Hematopoietic multipotent progenitor cell (in vitro differentiated cells): ENCODE results near the gene FGFR3. TPM values are rescaled to one million over a fixed set of nuclear protein-coding genes. Genes with fewer than 3 reads are reported as not detected.

ENCODE experiments used
- DNase-seq, 3 donors: peaks; one replicate each; pipeline ENCODE4 v3.0.0-alpha.2; 2011 to 2015; ENCODE audit warnings: low read depth in 2 of 3, low spot score in 2 of 3
- total RNA-seq: library from RNA; depleted of rRNA; stranded (reverse); fragments of >200 nt; gene quantifications from one replicate; pipeline ENCODE4 v1.2.3, GENCODE V29; 2012

The FGFR3 gene
- total RNA-seq, 1 donor, result 0.54 TPM

- DNase-seq, result no peak
Measured at GRCh38 chr4:1813231-1813630, 20.1 kb downstream of the FGFR3 start.

DNA sequence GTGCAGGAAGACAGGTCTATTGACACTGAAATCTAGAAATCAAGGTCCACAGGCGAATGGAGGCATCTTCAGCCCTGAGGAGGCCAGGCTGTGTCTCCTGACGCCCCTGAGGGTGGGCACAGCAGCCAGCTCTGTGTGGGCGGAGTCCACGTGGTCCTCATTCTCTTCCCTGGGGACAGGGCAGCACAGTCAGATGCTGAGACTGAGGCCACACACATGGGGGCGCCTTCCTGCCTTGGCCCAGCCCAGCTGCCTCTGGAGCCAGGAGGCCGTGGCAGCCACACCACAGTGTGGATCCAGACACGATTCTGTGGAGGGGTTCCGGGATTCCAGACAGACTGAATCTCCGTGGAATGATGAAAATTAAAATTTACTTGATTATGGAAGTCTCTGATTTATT lies 20.8 kb downstream of the FGFR3 start:
- no peak for DNase-seq

GRCh38 chr4:1814453-1814852 lies 21.4 kb downstream of the FGFR3 start:
- DNase-seq, result no peak

DNA sequence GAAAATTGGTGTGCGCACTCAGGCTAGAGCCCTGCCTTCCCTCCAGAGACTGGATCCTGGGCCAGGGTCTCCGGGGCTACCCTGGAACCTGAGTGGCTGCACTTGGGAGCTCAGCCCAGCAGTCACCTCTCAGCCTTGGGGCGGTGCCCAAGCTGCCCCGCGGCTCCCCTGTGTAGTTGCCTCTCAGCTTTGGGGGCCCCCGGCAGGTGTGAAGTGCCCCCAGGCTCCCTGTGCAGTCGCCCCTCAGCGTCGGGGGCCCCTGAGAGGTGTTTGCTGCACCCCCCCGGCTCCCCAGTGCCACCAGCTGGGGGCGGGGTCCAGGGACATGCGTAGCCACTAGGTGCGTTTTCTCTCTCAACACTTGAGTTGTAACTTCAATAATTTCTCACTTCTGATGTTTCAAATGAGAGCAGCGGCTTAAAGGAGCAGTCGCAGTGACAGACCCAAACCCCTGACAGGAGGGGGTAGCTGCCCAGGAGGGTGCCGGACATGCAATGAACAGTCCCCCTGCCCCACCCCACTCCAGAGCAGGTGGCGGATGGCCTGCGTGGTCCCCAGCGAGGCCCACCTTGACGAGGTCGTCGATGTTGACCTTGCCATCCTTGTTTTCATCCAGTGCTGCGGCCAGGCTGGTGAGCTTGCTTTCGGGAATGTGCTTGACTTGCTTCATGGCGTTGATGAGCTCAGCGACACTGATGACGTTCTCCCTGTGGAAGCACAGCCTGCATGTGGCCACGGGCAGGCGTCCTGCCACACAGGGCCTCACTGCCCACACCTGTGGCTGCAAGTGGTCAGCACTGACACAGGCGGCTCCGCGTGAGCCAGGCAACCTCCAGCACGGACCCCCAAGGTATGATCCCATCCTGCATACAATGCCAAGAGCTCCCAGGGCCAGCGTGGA lies 22.3 kb downstream of the FGFR3 start:
- no peak for DNase-seq

- no peak for DNase-seq
Measured at GRCh38 chr4:1815997-1816860, 23.1 kb downstream of the FGFR3 start.

DNA sequence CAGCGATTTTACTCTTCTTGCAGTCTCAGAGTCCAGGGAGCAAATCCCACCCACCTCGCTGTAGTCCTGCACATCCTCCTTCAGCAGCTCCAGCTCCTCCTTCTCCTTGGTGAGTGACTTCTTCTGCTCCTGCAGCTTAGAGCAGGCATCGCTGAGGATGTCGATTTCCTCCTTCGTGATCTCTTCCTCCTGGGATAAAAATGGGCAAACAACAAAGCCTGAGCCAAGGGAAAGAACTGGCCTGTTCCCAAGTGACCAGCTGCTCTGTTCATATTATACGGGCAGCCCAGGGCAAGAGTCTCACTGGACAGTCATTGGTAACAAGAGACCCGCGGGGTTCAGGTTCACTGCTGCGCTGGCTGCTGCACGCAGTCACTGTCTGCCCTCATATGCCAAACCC lies 26.2 kb downstream of the FGFR3 start:
- DNase-seq, result no peak

GRCh38 chr4:1819816-1820215 lies 26.7 kb downstream of the FGFR3 start:
- no peak for DNase-seq

DNA sequence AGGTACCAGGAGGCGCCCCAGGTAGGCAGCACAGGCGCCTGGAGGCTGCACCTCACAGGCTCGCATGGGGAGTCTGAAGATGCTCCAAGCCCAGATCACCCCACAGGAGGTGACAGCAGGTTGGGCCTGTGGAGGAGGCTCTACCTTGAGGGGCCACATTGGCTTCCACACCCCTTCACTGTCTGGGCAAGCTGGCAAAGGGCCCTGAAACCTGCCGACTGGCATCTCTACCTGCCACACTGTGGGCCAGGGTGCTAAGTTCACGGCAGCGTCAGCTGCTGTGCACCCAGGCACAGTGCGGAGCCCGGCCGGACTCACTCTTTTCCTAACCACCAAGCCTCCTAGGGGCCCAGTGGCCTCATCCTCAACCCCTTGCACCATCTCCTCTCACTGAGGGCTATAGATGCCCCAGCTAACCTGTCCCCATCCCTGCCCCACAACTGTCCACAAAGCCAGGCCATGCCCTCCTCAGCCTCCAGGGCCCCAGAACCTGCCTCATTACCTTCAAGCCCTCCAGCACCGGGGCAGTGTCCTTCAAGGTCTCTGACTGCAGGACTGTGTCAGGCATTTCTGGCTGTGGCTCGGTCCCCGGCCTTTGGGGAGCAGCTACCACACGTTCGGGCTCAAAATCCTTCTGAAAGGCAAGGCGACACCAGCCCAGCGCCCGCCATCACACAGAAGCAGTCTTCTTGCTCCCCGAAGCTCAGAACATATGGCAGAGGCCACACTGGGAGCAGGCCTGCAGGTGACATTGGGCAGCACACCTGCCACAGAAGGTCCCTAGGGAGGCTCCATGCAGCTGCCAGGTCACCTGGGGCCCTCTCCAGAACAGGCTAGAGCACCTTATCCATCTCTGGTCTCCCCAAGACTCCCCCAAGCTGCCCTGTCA lies 28.8 kb downstream of the FGFR3 start:
- DNase-seq, result no peak

DNA sequence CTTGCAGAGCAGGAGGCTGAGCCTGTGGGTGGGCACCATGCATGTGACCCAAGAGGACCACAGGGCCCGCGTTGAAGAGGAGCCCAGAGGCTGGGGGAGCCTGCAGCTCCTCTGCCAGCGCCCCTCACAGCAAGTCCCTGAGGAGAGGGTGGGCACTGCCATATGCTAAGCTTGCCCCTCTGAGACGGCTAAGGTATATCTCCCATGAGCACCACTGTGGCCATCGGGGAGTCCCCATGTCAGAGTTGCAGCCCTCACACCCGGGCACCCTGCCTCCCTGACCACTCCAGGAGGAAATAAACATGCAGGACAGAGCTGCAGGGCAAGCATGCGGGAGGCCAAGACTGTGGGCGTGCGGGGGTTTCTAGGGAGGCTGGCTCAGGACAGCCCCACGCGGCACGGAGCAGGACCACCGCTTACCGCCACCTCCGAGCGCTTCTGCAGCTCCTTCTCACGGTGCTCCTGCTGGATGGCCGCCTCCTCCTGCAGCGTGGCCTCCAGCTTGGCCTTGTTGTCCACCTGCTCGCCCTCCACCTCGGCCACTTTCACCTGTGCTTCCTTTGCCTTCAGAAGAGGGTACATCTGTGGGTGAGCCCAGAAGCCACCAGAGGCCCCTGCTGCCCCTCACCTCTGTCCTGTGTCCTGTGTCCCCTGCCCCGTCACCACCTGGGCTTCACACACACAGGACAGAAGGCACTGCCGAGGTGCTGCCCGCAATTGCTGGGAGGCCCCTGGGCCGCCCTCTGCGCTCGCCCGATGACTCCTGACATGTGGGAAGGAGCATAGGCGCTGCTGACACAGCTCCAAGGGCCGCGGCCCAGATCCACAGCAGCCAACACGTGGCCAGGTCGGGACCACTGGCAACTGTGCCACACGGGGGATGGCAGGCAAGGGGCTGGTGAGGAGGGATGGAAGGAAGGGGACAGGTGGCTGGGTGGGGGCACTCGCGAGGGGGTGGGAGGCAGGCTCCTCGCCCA lies 29.8 kb downstream of the FGFR3 start:
- DNase-seq, result no peak

- DNase-seq, result no peak
Measured at GRCh38 chr4:1823545-1823932, 30.4 kb downstream of the FGFR3 start.

DNA sequence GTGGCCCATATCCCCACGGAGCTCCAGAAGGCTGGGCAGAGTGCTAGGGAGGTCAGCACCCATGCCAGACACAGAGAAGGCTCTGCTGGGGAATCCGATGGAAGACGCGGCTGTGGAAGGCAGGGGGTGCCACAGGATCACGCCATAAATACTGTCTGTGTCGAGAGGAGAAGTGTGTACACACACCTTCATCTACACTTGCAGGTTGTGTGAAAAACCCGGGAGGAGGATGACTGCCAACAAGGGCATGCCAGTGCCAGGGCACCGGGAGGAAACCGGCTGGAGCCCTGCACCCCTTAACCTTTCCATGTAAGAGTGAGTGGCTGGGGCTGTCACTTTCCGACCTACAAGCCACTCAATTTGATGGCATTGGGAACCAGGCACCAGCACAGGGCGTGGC lies 31.7 kb downstream of the FGFR3 start:
- no peak for DNase-seq

- DNase-seq, result no peak
Measured at GRCh38 chr4:1825326-1825725, 32.2 kb downstream of the FGFR3 start.

GRCh38 chr4:1826531-1827350 lies 33.6 kb downstream of the FGFR3 start:
- DNase-seq, result no peak

DNA sequence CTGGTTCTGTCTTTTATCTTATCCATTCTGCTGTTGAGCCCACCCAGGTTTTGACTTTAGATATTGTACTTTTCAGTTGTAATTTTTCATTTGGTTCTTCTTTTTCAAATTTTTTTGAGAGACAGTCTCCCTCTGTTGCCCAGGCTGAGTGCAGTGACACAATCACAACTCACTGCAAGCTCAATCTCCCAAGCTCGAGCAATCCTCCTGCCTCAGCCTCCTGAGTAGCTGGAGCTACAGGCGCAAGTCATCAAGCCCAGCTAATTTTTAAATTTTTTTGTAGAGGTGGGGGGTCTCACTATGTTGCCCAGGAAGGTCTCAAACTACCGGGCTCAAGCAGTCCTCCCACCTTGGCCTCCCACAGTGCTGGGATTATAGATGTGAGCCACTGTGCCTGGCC lies 37.1 kb downstream of the FGFR3 start:
- DNase-seq, result no peak

GRCh38 chr4:1830642-1831228 lies 37.6 kb downstream of the FGFR3 start:
- DNase-seq, result peak in 1 of 3 donors; percentile 16

- no peak for DNase-seq
Measured at GRCh38 chr4:1831331-1831730, 38.2 kb downstream of the FGFR3 start.

DNA sequence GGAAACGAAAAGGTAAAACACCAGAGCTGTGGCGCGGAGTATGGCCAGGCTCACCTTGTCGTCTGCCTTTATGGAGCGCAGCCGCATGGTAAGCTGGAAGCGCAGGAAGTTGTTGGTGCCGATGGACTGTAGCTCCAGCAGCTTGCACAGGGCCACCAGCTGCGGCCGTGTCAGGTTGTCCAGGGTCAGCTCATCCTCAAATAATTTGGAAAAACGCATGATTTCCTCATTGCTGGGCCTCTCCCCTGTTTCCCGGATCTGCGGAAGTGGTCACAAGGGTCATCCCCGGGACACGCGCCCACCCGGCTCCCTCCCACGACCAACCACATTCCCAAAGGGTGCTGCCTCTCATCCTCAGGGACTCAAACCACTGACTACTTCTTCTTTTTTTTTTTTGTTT lies 39.6 kb downstream of the FGFR3 start:
- no peak for DNase-seq

DNA sequence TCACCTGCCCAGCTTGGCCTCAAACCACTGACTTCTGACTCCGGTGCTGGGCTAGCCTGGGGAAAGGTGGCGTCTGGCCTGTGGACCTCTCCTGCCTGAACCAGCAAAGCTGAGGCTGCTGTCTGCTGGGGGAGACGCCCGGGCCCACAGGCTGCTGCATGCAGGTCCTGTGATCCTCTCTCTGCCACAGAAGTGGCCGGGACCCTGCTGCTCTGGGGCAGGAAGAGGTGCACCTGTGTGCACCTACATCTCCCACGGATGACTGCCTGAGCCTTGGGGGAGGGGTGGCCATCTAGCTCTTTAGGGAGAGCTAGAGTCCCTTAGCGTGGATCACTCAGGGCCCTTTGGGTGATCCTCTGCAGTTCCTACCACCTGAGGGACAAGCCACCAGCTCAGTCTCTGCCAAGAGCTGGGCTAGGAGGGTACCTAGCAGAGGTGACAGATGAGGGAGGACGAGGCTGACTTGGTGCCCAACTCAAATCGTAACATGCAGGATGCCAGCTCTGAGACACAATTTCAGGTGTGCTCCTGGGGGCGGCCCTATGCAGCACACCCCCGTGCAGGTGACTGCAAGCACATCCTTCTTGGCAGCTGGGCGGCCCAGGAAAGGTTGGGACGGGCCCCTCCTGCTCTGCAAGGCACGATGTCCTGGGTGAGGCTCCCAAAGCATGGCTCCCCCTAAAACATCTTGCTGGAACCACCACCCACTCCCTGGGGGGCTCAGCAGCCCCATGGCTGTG lies 40.4 kb downstream of the FGFR3 start:
- no peak for DNase-seq
